Measurements from ENCODE around the gene U2AF2.

U2AF2 gene

GRCh38 chr19:55654323-55654867 is 440 bp upstream of the U2AF2 start:
- peaks cover 34 to 56% (median 44%) of the 10 kb centered on the region in 10 experiments for H3K4me1 ChIP-seq
- peaks cover 34 to 61% (median 45%) of the 10 kb centered on the region in 11 experiments; a peak in 21 of 22 replicates for H3K36me3 ChIP-seq
- peak overlapping the region; percentile 25 to 65 (median 54); a peak in 18 of 22 replicates for H3K4me2 ChIP-seq
- H3K27ac ChIP-seq, result peak overlapping the region; percentile 98 to 100 (median 100)
- no peaks in the 10 kb centered on the region for H3K9me3 ChIP-seq (replicated peaks in 1 of 11)
- no peak for TF ChIP-seq Cebpa-rat (IDR thresholded peaks at IDR 0.05)
- H4K20me1 ChIP-seq, result peaks cover 37 to 42% (median 40%) of the 10 kb centered on the region in 11 experiments
- peak overlapping the region; percentile 74 to 98 (median 85) for H3K4me3 ChIP-seq
- H3K9ac ChIP-seq, result peak overlapping the region; percentile 96 to 100 (median 100)
- no peaks in the 10 kb centered on the region for H3K27me3 ChIP-seq

DNA sequence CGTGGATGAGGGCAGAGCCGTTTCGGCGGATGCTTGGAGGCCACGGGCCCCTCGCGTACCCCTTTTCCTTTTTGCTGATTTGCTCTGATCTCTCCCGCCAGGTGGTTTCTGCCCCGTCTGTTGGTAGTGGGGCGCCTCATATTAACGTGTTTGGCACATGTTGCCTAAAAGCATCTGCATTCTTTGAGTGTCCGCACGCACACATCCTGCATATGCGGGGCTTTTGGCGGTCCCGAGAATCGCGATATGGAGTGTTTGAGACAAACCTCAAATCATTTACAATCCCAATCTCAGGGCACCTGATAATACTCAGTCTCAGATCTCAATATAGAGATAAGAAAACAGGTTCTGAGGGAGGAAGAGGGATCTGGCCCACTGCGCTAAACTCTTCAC is 809 bp downstream of the U2AF2 start:
- Histone ChIP-seq H3K9me3 (replicated peaks in 1 of 11) (no peaks in the 10 kb centered on the region), H4K20me1 (peaks cover 49 to 54% (median 52%) of the 10 kb centered on the region in 11 experiments), H3K9ac (peak overlapping the region; percentile 96 to 100 (median 100)), H3K4me3 (peak overlapping the region; percentile 74 to 98 (median 85)), H3K27me3 (no peaks in the 10 kb centered on the region), H3K36me3 (peaks cover 43 to 66% (median 57%) of the 10 kb centered on the region in 11 experiments), H3K4me1 (peaks cover 42 to 59% (median 47%) of the 10 kb centered on the region in 10 experiments), H3K27ac (peak overlapping the region; percentile 98 to 100 (median 100)), H3K4me2 (peak overlapping the region; percentile 92 to 100 (median 98))
- TF ChIP-seq Cebpa-rat (IDR thresholded peaks at IDR 0.05), result no peak

GRCh38 chr19:55656552-55656951 is 1.7 kb downstream of the U2AF2 start:
- peak overlapping the region; percentile 92 to 100 (median 98) for H3K4me2 ChIP-seq
- H3K27ac ChIP-seq, result peak overlapping the region in 10 of 11 experiments; percentile 98 to 100 (median 100); a peak in 19 of 22 replicates
- H3K9me3 ChIP-seq (replicated peaks in 1 of 11), result no peaks in the 10 kb centered on the region
- H3K36me3 ChIP-seq, result peaks cover 43 to 68% (median 61%) of the 10 kb centered on the region in 11 experiments
- peaks cover 50 to 68% (median 55%) of the 10 kb centered on the region in 10 experiments for H3K4me1 ChIP-seq
- peak overlapping the region; percentile 96 to 100 (median 100) for H3K9ac ChIP-seq
- H3K4me3 ChIP-seq, result peak overlapping the region; percentile 74 to 98 (median 85)
- peaks cover 58 to 63% (median 61%) of the 10 kb centered on the region in 11 experiments for H4K20me1 ChIP-seq
- no peak for TF ChIP-seq Cebpa-rat (IDR thresholded peaks at IDR 0.05)
- no peaks in the 10 kb centered on the region for H3K27me3 ChIP-seq

- peak overlapping the region; percentile 96 to 100 (median 100) for H3K9ac ChIP-seq
- peaks cover 64 to 69% (median 67%) of the 10 kb centered on the region in 11 experiments for H4K20me1 ChIP-seq
- H3K27ac ChIP-seq, result peak overlapping the region in 9 of 11 experiments; percentile 98 to 100 (median 100); a peak in 18 of 22 replicates
- H3K9me3 ChIP-seq (replicated peaks in 1 of 11), result no peaks in the 10 kb centered on the region
- H3K4me2 ChIP-seq, result peak overlapping the region; percentile 92 to 100 (median 98)
- no peaks in the 10 kb centered on the region for H3K27me3 ChIP-seq
- H3K36me3 ChIP-seq, result peaks cover 42 to 69% (median 62%) of the 10 kb centered on the region in 11 experiments
- peak overlapping the region; percentile 74 to 98 (median 85) for H3K4me3 ChIP-seq
- H3K4me1 ChIP-seq, result peaks cover 55 to 71% (median 59%) of the 10 kb centered on the region in 10 experiments
- TF ChIP-seq Cebpa-rat (IDR thresholded peaks at IDR 0.05), result no peak
These were observed 2.3 kb downstream of the U2AF2 start for GRCh38 chr19:55656988-55657747.

DNA sequence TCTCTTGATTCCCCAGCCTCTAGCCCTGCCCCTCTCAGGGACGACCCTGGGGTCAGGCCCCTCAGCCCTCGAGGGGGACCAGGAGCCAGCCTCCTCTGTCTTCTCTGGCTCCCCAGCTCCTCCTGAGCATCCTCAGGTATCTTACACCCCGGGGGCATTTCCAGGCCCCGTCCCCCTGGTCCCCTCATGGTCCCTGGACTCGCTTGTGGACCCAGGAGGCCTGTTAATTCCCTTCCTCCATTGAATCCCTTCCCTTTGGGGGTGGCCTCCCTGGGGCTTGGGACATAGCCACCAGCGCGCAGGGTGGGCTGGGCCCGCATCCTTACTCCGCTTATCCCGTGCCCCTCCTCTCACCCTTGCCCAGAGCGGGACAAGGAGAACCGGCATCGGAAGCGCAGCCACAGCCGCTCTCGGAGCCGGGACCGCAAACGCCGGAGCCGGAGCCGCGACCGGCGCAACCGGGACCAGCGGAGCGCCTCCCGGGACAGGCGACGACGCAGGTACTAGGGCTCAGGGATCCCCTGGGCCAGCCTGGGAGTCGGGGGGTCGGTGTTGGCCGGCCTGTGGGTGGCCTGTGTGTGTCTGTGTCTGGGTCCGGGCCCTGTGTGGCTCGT is 4.1 kb downstream of the U2AF2 start:
- Histone ChIP-seq H3K36me3 (peaks cover 52 to 79% (median 74%) of the 10 kb centered on the region in 11 experiments), H3K27me3 (no peaks in the 10 kb centered on the region), H3K4me3 (peak overlapping the region; percentile 19 to 98 (median 84); a peak in 17 of 20 replicates), H3K4me2 (peak overlapping the region; percentile 92 to 100 (median 98)), H3K9me3 (replicated peaks in 1 of 11) (no peaks in the 10 kb centered on the region), H3K4me1 (peaks cover 54 to 69% (median 58%) of the 10 kb centered on the region in 10 experiments), H3K27ac (peak overlapping the region in 10 of 11 experiments; percentile 38 to 71 (median 58); a peak in 16 of 22 replicates), H3K9ac (peak overlapping the region; percentile 61 to 100 (median 100); a peak in 21 of 22 replicates), H4K20me1 (peaks cover 81 to 87% (median 84%) of the 10 kb centered on the region in 11 experiments)
- TF ChIP-seq Cebpa-rat (IDR thresholded peaks at IDR 0.05), result no peak

DNA sequence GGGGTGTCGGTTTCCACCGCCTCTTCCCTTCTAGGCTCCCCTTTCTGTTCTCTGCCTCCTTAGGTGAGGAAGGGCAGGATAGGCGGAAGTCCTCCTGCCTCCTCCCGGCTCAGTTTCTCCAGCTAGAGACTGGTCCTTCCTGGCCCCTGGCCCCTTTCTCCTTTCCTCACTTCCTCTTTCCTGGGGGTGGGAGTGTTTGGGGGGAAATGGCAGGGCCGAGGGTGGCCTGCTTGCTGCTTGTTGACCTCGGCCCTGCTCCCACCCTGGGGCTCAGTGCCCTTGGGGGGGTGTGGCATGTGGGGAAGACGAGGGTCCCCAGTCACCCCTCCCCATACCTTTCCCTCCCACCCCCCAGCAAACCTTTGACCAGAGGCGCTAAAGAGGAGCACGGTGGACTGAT is 5.0 kb downstream of the U2AF2 start:
- H3K4me3 ChIP-seq, result peak overlapping the region in 5 of 10 experiments; percentile 60 to 90 (median 85); a peak in 4 of 20 replicates
- peak overlapping the region; percentile 92 to 100 (median 98) for H3K4me2 ChIP-seq
- no peak for TF ChIP-seq Cebpa-rat (IDR thresholded peaks at IDR 0.05)
- peaks cover 54 to 69% (median 58%) of the 10 kb centered on the region in 10 experiments for H3K4me1 ChIP-seq
- peaks cover 60 to 87% (median 83%) of the 10 kb centered on the region in 11 experiments for H3K36me3 ChIP-seq
- no peaks in the 10 kb centered on the region for H3K9me3 ChIP-seq (replicated peaks in 1 of 11)
- peaks cover 90 to 96% (median 93%) of the 10 kb centered on the region in 11 experiments for H4K20me1 ChIP-seq
- H3K9ac ChIP-seq, result peak overlapping the region; percentile 61 to 100 (median 100); a peak in 21 of 22 replicates
- no peaks in the 10 kb centered on the region for H3K27me3 ChIP-seq
- peak overlapping the region in 10 of 11 experiments; percentile 25 to 71 (median 58); a peak in 17 of 22 replicates for H3K27ac ChIP-seq

GRCh38 chr19:55660404-55660803 is 5.6 kb downstream of the U2AF2 start:
- Histone ChIP-seq H3K9ac (peak overlapping the region; percentile 35 to 100 (median 100); a peak in 17 of 22 replicates), H3K4me3 (no peak overlapping the region), H3K27ac (peak overlapping the region in 7 of 11 experiments; percentile 44 to 71 (median 54); a peak in 11 of 22 replicates), H3K4me2 (peak overlapping the region; percentile 92 to 100 (median 98); a peak in 21 of 22 replicates), H3K27me3 (no peaks in the 10 kb centered on the region), H3K36me3 (peaks cover 66 to 92% (median 87%) of the 10 kb centered on the region in 11 experiments), H4K20me1 (peaks cover 94 to 100% (median 99%) of the 10 kb centered on the region in 11 experiments), H3K4me1 (peaks cover 54 to 69% (median 58%) of the 10 kb centered on the region in 10 experiments), H3K9me3 (replicated peaks in 1 of 11) (no peaks in the 10 kb centered on the region)
- no peak for TF ChIP-seq Cebpa-rat (IDR thresholded peaks at IDR 0.05)

DNA sequence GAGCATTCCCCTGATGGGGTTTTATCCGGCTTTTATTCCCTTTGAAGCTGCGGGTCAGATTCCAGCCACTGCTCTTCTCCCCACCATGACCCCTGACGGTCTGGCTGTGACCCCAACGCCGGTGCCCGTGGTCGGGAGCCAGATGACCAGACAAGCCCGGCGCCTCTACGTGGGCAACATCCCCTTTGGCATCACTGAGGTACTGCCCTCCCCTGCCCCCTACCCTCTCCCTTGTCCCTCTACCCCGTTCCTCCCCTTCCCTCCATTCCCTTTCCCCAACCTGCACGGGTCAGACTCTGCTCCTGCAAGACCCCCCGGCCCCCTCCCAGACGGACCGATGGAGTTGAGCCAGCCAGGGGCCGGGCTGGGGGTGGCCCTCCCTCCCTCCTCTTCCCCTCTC is 6.2 kb downstream of the U2AF2 start:
- Histone ChIP-seq H3K9me3 (replicated peaks in 1 of 11) (no peaks in the 10 kb centered on the region), H3K4me3 (0 out of 20 replicates have a peak overlapping the region, but pooled peaks of 1 of the 10 experiments have one; percentile 19), H3K9ac (peak overlapping the region; percentile 15 to 100 (median 66); a peak in 19 of 22 replicates), H3K27ac (peak overlapping the region in 7 of 11 experiments; percentile 25 to 56 (median 48); a peak in 10 of 22 replicates), H4K20me1 (peaks cover 96 to 100% (median 99%) of the 10 kb centered on the region in 11 experiments), H3K4me2 (peak overlapping the region; percentile 55 to 100 (median 98)), H3K4me1 (peaks cover 54 to 69% (median 58%) of the 10 kb centered on the region in 10 experiments), H3K27me3 (no peaks in the 10 kb centered on the region), H3K36me3 (peaks cover 72 to 94% (median 89%) of the 10 kb centered on the region in 11 experiments)
- TF ChIP-seq Cebpa-rat (IDR thresholded peaks at IDR 0.05), result no peak

Data from BLaER1 treated with 17β-estradiol and CSF1 and Interleukin-3, amounts not matched to agents 10 nM and 100 nM (cell line).